Tibial nerve (tissue), 4 donors: ENCODE measurements around the gene CTBP2. TPM values are rescaled to one million over a fixed set of nuclear protein-coding genes. Genes with fewer than 3 reads are reported as not detected.

Experiments
- DNase-seq, 2 donors: peaks; one replicate each; pipeline ENCODE4 v3.0.0-alpha.2; 2019; ENCODE audit warnings: low spot score in 2 of 2
- H3K27ac ChIP-seq, 4 donors: fragments of 200-600 bp; sonication (generic) in 3 of 4; one replicate each; pipeline ENCODE4 v1.5.1; 2017 to 2019; ENCODE audit warnings: mild to moderate bottlenecking in 1 of 4
- H3K27me3 ChIP-seq, 2 donors: fragments of 200-600 bp; sonication (generic) in 1 of 2; one replicate each; pipeline versions ENCODE4 v1.5.1 to v1.6.0; 2017 to 2019
- H3K36me3 ChIP-seq, 3 donors: fragments of 200-600 bp; sonication (generic); one replicate each; pipeline ENCODE4 v1.5.1; 2018 to 2019
- H3K4me1 ChIP-seq, 4 donors: fragments of 200-600 bp; sonication (generic) in 3 of 4; one replicate each; pipeline ENCODE4 v1.5.1; 2017 to 2019
- H3K4me3 ChIP-seq, 4 donors: fragments of 200-600 bp; sonication (generic) in 3 of 4; one replicate each; pipeline ENCODE4 v1.5.1; 2017 to 2019; ENCODE audit warnings: mild to moderate bottlenecking in 1 of 4, moderate library complexity in 1 of 4
- H3K9me3 ChIP-seq, 4 donors: fragments of 200-600 bp; sonication (generic) in 3 of 4; one replicate each; pipeline ENCODE4 v1.5.1; 2017 to 2019
- CTCF ChIP-seq, 5 experiments: fragments of 200-600 bp in 3 of 5; fragments of 450-650 bp in 2 of 5; sonication (generic) in 3 of 5; IDR thresholded peaks; one replicate each; pipeline ENCODE4 v1.5.1; 2016 to 2019; ENCODE audit warnings: antibody characterized with exemption in 5 of 5, mild to moderate bottlenecking in 3 of 5, moderate library complexity in 2 of 5
- EP300 ChIP-seq, 2 donors: sonication (generic); formaldehyde crosslinking; IDR thresholded peaks; one replicate each; pipeline ENCODE4 v1.6.1; 2017; ENCODE audit warnings: antibody characterized with exemption in 2 of 2, mild to moderate bottlenecking in 1 of 2
- POLR2A ChIP-seq, 2 donors: fragments of 450-650 bp; IDR thresholded peaks; one replicate each; pipeline ENCODE4 v1.6.1; 2017; ENCODE audit warnings: antibody characterized with exemption in 2 of 2, mild to moderate bottlenecking in 2 of 2, moderate library complexity in 2 of 2
- WGBS, 2 donors: methylation state at CpG; one replicate each; pipeline ENCODE4 v1.1.5; 2018; 5-methylcytosine and 5-hydroxymethylcytosine counted together
- total RNA-seq, 4 donors: library from RNA; depleted of rRNA; stranded (reverse); fragments of >200 nt; gene quantifications; one replicate each; pipeline ENCODE4 v1.1.0, GENCODE V29; 2016

The CTBP2 gene
- total RNA-seq, 4 donors from 2014 or later: 40.4 to 97.9 (median 62.3) TPM

GRCh38 chr10:125016611-125017202 is 143.7 kb downstream of the CTBP2 start:
- H3K27me3 ChIP-seq: no peaks in the 10 kb centered on the region
- H3K4me3 ChIP-seq: no peak overlapping the region
- DNase-seq: peak; percentile 66 to 74
- no peak for TF ChIP-seq POLR2A (IDR thresholded peaks at IDR 0.05)
- TF ChIP-seq CTCF (IDR thresholded peaks at IDR 0.05): peak in 1 of 5 experiments; percentile 8
- TF ChIP-seq EP300 (IDR thresholded peaks at IDR 0.05): peak; percentile 76 to 78
- peaks cover 3 to 62% (median 41%) of the 10 kb centered on the region in 4 donors for H3K4me1 ChIP-seq
- H3K9me3 ChIP-seq: no peaks in the 10 kb centered on the region
- no peaks in the 10 kb centered on the region for H3K36me3 ChIP-seq
- peak overlapping the region; percentile 51 to 88 (median 78) for H3K27ac ChIP-seq
- WGBS, 2 donors: 9 to 15% methylated on average over 14 of the region's 14 CpGs

- 31 to 48% methylated on average over 2 to 9 of the region's 10 CpGs for WGBS, 2 donors
- Histone ChIP-seq H3K9me3 (no peaks in the 10 kb centered on the region), H3K4me3 (no peak overlapping the region), H3K27me3 (no peaks in the 10 kb centered on the region), H3K36me3 (no peaks in the 10 kb centered on the region), H3K27ac (peak overlapping the region; percentile 51 to 88 (median 78)), H3K4me1 (peaks cover 3 to 60% (median 44%) of the 10 kb centered on the region in 4 donors)
- DNase-seq: no peak
- TF ChIP-seq EP300 (IDR thresholded peaks at IDR 0.05): no peak
- no peak for TF ChIP-seq POLR2A (IDR thresholded peaks at IDR 0.05)
- TF ChIP-seq CTCF (IDR thresholded peaks at IDR 0.05): no peak
Observed at GRCh38 chr10:125016123-125016522, 144.2 kb downstream of the CTBP2 start.

DNA sequence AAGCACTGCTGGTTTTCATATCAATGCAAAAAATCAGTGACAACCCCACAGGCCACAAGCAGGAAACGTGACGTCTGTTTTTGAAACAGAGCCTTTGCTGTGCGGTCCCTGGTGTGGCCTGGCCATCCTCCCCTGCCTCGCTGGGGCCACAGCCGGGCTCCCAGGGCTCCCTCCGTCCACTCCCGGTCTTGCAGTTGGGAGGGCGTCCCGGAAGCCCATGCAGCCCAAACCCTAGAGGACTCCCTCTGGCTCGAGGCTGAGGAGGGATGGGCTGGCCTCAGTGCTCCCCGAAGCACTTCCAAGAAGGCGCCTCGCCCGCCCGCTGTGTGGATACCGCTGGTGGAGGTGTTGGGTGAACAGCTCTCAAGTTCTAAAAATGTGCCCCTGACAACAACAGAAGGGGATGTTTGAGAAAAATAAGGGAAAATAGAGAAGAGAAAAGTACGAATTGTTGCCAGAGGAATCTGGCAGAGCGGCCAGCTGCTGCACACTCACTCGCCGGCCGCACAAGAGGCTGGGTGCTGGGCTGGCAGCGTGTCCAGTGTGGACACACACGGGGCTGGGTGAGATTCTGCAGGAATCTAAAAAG is 144.9 kb downstream of the CTBP2 start:
- peak overlapping the region; percentile 51 to 88 (median 78) for H3K27ac ChIP-seq
- 25 to 40% methylated on average over 17 to 23 of the region's 23 CpGs for WGBS, 2 donors
- no peak for TF ChIP-seq POLR2A (IDR thresholded peaks at IDR 0.05)
- no peak for TF ChIP-seq EP300 (IDR thresholded peaks at IDR 0.05)
- TF ChIP-seq CTCF (IDR thresholded peaks at IDR 0.05): no peak
- H3K4me1 ChIP-seq: peaks cover 3 to 60% (median 44%) of the 10 kb centered on the region in 4 donors
- H3K27me3 ChIP-seq: no peaks in the 10 kb centered on the region
- H3K9me3 ChIP-seq: no peaks in the 10 kb centered on the region
- DNase-seq: no peak
- H3K36me3 ChIP-seq: no peaks in the 10 kb centered on the region
- no peak overlapping the region for H3K4me3 ChIP-seq

GRCh38 chr10:125014836-125015355 is 145.5 kb downstream of the CTBP2 start:
- whole genome bisulfite sequencing, 2 donors: 81 to 91% methylated on average over 19 of the region's 19 CpGs
- no peaks in the 10 kb centered on the region for H3K9me3 ChIP-seq
- no peaks in the 10 kb centered on the region for H3K27me3 ChIP-seq
- peak overlapping the region in 3 of 4 donors; percentile 76 to 88 (median 79) for H3K27ac ChIP-seq
- TF ChIP-seq POLR2A (IDR thresholded peaks at IDR 0.05) (no peak), CTCF (IDR thresholded peaks at IDR 0.05) (no peak), EP300 (IDR thresholded peaks at IDR 0.05) (no peak)
- peaks cover 3 to 60% (median 44%) of the 10 kb centered on the region in 4 donors for H3K4me1 ChIP-seq
- no peak for DNase-seq
- H3K4me3 ChIP-seq: no peak overlapping the region
- no peaks in the 10 kb centered on the region for H3K36me3 ChIP-seq
